Astrocyte of the spinal cord (primary cell): ENCODE results near the gene GK2.

Experiments
- DNase-seq: peaks from one replicate; pipeline ENCODE4 v3.0.0; 2011; ENCODE audit warnings: low read depth, low spot score
- H3K4me3 ChIP-seq: 2 replicates; pipeline ENCODE4 v1.5.1; 2011; ENCODE audit warnings: low read depth, mild to moderate bottlenecking, low read length, moderate library complexity
- CTCF ChIP-seq: IDR thresholded peaks from 2 replicates; pipeline ENCODE4 v1.5.1; 2012; ENCODE audit warnings: low read depth, mild to moderate bottlenecking, low read length, inconsistent platforms
- in situ Hi-C: cut with HindIII; loops from 2 replicates; pipeline ENCODE4 v1.10.0; 2017; ENCODE audit warnings: low sequenced_read_pairs

GK2 gene

GRCh38 chr4:79413886-79414285 is 5.9 kb upstream of the GK2 start:
- DNase-seq = no peak
- TF ChIP-seq CTCF = no peak
- in situ Hi-C loops = no loop called here
- H3K4me3 ChIP-seq = no peak overlapping the region

- in situ Hi-C loops = no loop called here
- TF ChIP-seq CTCF = no peak
- no peak overlapping the region for H3K4me3 ChIP-seq
- no peak for DNase-seq
Observed at GRCh38 chr4:79413032-79413885, 5.2 kb upstream of the GK2 start.

GRCh38 chr4:79404666-79405065 is 3.4 kb downstream of the GK2 start:
- TF ChIP-seq CTCF = no peak
- DNase-seq = no peak
- in situ Hi-C loops = no loop called here
- H3K4me3 ChIP-seq = no peak overlapping the region

GRCh38 chr4:79403356-79403755 is 4.7 kb downstream of the GK2 start:
- TF ChIP-seq CTCF = no peak
- H3K4me3 ChIP-seq = no peak overlapping the region
- in situ Hi-C loops = no loop called here

GRCh38 chr4:79402332-79402851 is 5.6 kb downstream of the GK2 start:
- H3K4me3 ChIP-seq = no peak overlapping the region
- no peak for DNase-seq
- in situ Hi-C loops = no loop called here
- TF ChIP-seq CTCF = no peak

More at GRCh38 chr4:79403356-79403755, 4.7 kb downstream of the GK2 start:
- DNase-seq = no peak

- no peak for DNase-seq
- in situ Hi-C loops = no loop called here
- H3K4me3 ChIP-seq = no peak overlapping the region
- no peak for TF ChIP-seq CTCF
Observed at GRCh38 chr4:79399076-79399475, 9.0 kb downstream of the GK2 start.
